HCT116 (cell line): Measurements from ENCODE around the gene AOC2. TPM values are rescaled to one million over a fixed set of nuclear protein-coding genes. Genes with fewer than 3 reads are reported as not detected.

ENCODE experiments used
- ATAC-seq: fragments of 200-7000 bp; cut with Tn5 transposase; 2 replicates; pipeline ENCODE4 v1.9.1; 2020; ENCODE audit warnings: mild to moderate bottlenecking, moderate library complexity
- BruUV-seq: library from RNA; stranded (reverse); fragments of 400-500 nt; replicated peaks from 2 replicates; lab custom pipeline; 2021; lab: Mats Ljungman, UMichigan
- CTCF ChIA-PET: fragments of 300-600 bp; sonication (Branson Sonifier 250); formaldehyde crosslinking; loops from one replicate; lab custom pipeline; 2021; ENCODE audit warnings: antibody characterized with exemption; lab: Charles Lee
- POLR2A ChIA-PET: fragments of 300-600, 350-600 bp; sonication (Branson Sonifier 250); formaldehyde crosslinking; loops from one replicate; lab custom pipeline; 2021; ENCODE audit warnings: antibody characterized with exemption; lab: Charles Lee
- RAD21 ChIA-PET, 2 experiments: fragments of 300-600 bp; sonication (Branson Sonifier 250); formaldehyde crosslinking; loops; one replicate each; lab custom pipeline; 2023; ENCODE audit warnings: low total read pairs in 2 of 2; ENCODE audit not compliant: uncharacterized antibody in 2 of 2, unreplicated experiment in 2 of 2, low non-redundant PET in 1 of 2; lab: Charles Lee
- DNase-seq: peaks from one replicate; pipeline ENCODE4 v3.0.0-alpha.2; 2010; ENCODE audit warnings: low read depth, low spot score
- H2AFZ ChIP-seq: fragments of 200-600 bp; shearing (Covaris generic), sonication (generic); 2 replicates; pipeline ENCODE4 v1.6.1; 2017; ENCODE audit warnings: low read depth, mixed run types, mixed read lengths, antibody characterized with exemption, low read length; ENCODE audit not compliant: poor library complexity, severe bottlenecking
- H3K27ac ChIP-seq: 2 replicates; pipeline ENCODE4 v1.5.1; 2012; ENCODE audit warnings: low read depth, low read length
- H3K27me3 ChIP-seq: fragments of 200-600 bp; sonication (generic); 2 replicates; pipeline ENCODE4 v1.6.1; 2016; ENCODE audit warnings: mixed run types, low read length, mixed read lengths; ENCODE audit not compliant: insufficient read depth
- H3K36me3 ChIP-seq, 2 experiments: fragments of 200-500 bp in 1 of 2; fragments of 200-600 bp in 1 of 2; sonication (Bioruptor generic) in 1 of 2; sonication (generic) in 1 of 2; 2 replicates each; pipeline versions ENCODE4 v1.5.1 to v1.6.1; 2014 to 2016; ENCODE audit warnings: low read length in 2 of 2, inconsistent platforms in 1 of 2, mixed read lengths in 1 of 2, mixed run types in 1 of 2; ENCODE audit not compliant: insufficient read depth in 2 of 2, control insufficient read depth in 1 of 2
- H3K4me1 ChIP-seq, 2 experiments: fragments of 200-600 bp in 1 of 2; sonication (generic) in 1 of 2; 2 replicates each; pipeline versions ENCODE4 v1.5.1 to v1.6.1; 2012 to 2017; ENCODE audit warnings: low read length in 2 of 2, inconsistent platforms in 1 of 2, mild to moderate bottlenecking in 1 of 2, mixed read lengths in 1 of 2, mixed run types in 1 of 2, moderate library complexity in 1 of 2; ENCODE audit not compliant: insufficient read depth in 2 of 2, control insufficient read depth in 1 of 2
- H3K4me2 ChIP-seq: fragments of 200-600 bp; sonication (generic); 2 replicates; pipeline ENCODE4 v1.6.1; 2017; ENCODE audit warnings: mixed run types, low read length, mixed read lengths
- H3K4me3 ChIP-seq, 2 experiments: fragments of 200-600 bp in 1 of 2; sonication (generic) in 1 of 2; replicated peaks in 1 of 2; 2 replicates each; pipeline ENCODE4 v1.5.1; 2011 to 2016; ENCODE audit warnings: low read length in 2 of 2, control low read depth in 1 of 2, low read depth in 1 of 2, mild to moderate bottlenecking in 1 of 2, mixed read lengths in 1 of 2, mixed run types in 1 of 2
- H3K79me2 ChIP-seq: fragments of 200-600 bp; sonication (generic); 2 replicates; pipeline ENCODE4 v1.6.1; 2017; ENCODE audit warnings: mild to moderate bottlenecking, mixed run types, low read length, moderate library complexity, mixed read lengths; ENCODE audit not compliant: insufficient read depth
- H3K9ac ChIP-seq: fragments of 200-600 bp; sonication (generic); 2 replicates; pipeline ENCODE4 v1.6.1; 2016; ENCODE audit warnings: low read length, mixed read lengths
- H3K9me2 ChIP-seq: fragments of 200-600 bp; sonication (generic), shearing (Covaris generic); 2 replicates; pipeline ENCODE4 v1.6.1; 2017; ENCODE audit warnings: mixed run types, mild to moderate bottlenecking, moderate library complexity; ENCODE audit not compliant: insufficient read depth
- H3K9me3 ChIP-seq, 2 experiments: fragments of 200-500 bp in 1 of 2; fragments of 200-600 bp in 1 of 2; sonication (Bioruptor generic) in 1 of 2; sonication (generic) in 1 of 2; 2 replicates each; pipeline ENCODE4 v1.6.1; 2014 to 2017; ENCODE audit warnings: low read length in 2 of 2, mixed read lengths in 2 of 2, inconsistent platforms in 1 of 2, low read depth in 1 of 2, mild to moderate bottlenecking in 1 of 2, mixed run types in 1 of 2, moderate library complexity in 1 of 2; ENCODE audit not compliant: control insufficient read depth in 1 of 2, insufficient read depth in 1 of 2
- H4K20me1 ChIP-seq: fragments of 200-600 bp; sonication (generic), shearing (Covaris generic); 2 replicates; pipeline ENCODE4 v1.6.1; 2017; ENCODE audit warnings: mixed run types, mild to moderate bottlenecking, moderate library complexity; ENCODE audit not compliant: insufficient read depth
- CBX3 ChIP-seq: IDR thresholded peaks from 2 replicates; pipeline ENCODE4 v1.6.1; 2012; ENCODE audit warnings: low read depth
- EGR1 ChIP-seq: IDR thresholded peaks from 2 replicates; pipeline ENCODE4 v1.6.1; 2012; ENCODE audit warnings: low read depth
- ELF1 ChIP-seq: IDR thresholded peaks from 2 replicates; pipeline ENCODE4 v1.6.1; 2012; ENCODE audit warnings: low read depth, borderline replicate concordance
- EZH2 ChIP-seq: fragments of 200-600 bp; sonication (generic); IDR thresholded peaks from 2 replicates; pipeline ENCODE4 v1.6.1; 2017; ENCODE audit warnings: antibody characterized with exemption, mixed run types
- FOSL1 ChIP-seq: IDR thresholded peaks from 2 replicates; pipeline ENCODE4 v1.6.1; 2012; ENCODE audit warnings: low read depth
- JUND ChIP-seq: IDR thresholded peaks from 2 replicates; pipeline ENCODE4 v1.6.1; 2012
- POLR2A ChIP-seq: IDR thresholded peaks from 2 replicates; pipeline ENCODE4 v1.7.0; 2011; ENCODE audit warnings: borderline replicate concordance; ENCODE audit not compliant: insufficient read depth, insufficient read length; ENCODE audit errors: extremely low read depth
- RAD21 ChIP-seq: IDR thresholded peaks from 2 replicates; pipeline ENCODE4 v1.6.1; 2012; ENCODE audit warnings: low read depth, mild to moderate bottlenecking
- SIN3A ChIP-seq: IDR thresholded peaks from 2 replicates; pipeline ENCODE4 v1.6.1; 2012; ENCODE audit warnings: low read depth
- SP1 ChIP-seq: IDR thresholded peaks from 2 replicates; pipeline ENCODE4 v1.6.1; 2012; ENCODE audit warnings: low read depth
- SRF ChIP-seq: IDR thresholded peaks from 2 replicates; pipeline ENCODE4 v1.6.1; 2012; ENCODE audit warnings: low read depth
- YY1 ChIP-seq: IDR thresholded peaks from 2 replicates; pipeline ENCODE4 v1.6.1; 2011; ENCODE audit warnings: low read length, low read depth, moderate library complexity, mild to moderate bottlenecking; ENCODE audit not compliant: insufficient replicate concordance; ENCODE audit errors: extremely low read depth
- ZFX ChIP-seq: fragments of 450-650 bp; IDR thresholded peaks from 2 replicates; pipeline ENCODE4 v1.6.1; 2017
- ZNF274 ChIP-seq: fragments of 200-500 bp; sonication (Bioruptor generic); IDR thresholded peaks from 2 replicates; pipeline ENCODE4 v1.6.1; 2014; ENCODE audit warnings: mild to moderate bottlenecking, low read depth, low read length, inconsistent platforms
- intact Hi-C: fragments of 100-400 bp; cut with micrococcal nuclease; formaldehyde crosslinking; loops from 2 replicates; pipeline ENCODE4 v1.10.0; 2022
- total RNA-seq: library from RNA; stranded (reverse); gene quantifications from one replicate; pipeline ENCODE4 v1.2.1, GENCODE V29; 2021; ENCODE audit not compliant: unreplicated experiment
- TF ChIP-seq, protein P1 (sequence below): IDR thresholded peaks from 2 replicates; pipeline ENCODE4 v1.6.1; 2012; ENCODE audit warnings: low read depth
- TF ChIP-seq, protein P2 (sequence below): IDR thresholded peaks from 2 replicates; pipeline ENCODE4 v1.6.1; 2012
- TF ChIP-seq, protein P3 (sequence below), 3 experiments: fragments of 200-600 bp in 1 of 3; sonication (generic) in 1 of 3; IDR thresholded peaks in 2 of 3; conservative IDR thresholded peaks in 1 of 3; 2 replicates each; pipeline ENCODE4 v1.5.1; 2012 to 2017; ENCODE audit warnings: low read depth in 2 of 3, low read length in 2 of 3, antibody characterized with exemption in 1 of 3, borderline replicate concordance in 1 of 3, control low read depth in 1 of 3, mild to moderate bottlenecking in 1 of 3, mixed read lengths in 1 of 3, mixed run types in 1 of 3, moderate library complexity in 1 of 3; ENCODE audit not compliant: insufficient read depth in 1 of 3
- TF ChIP-seq, protein P4 (sequence below): IDR thresholded peaks from 2 replicates; pipeline ENCODE4 v1.6.1; 2012

Gene AOC2
- total RNA-seq, 1 experiment from 2014 or later = 8.0 TPM

DNA sequence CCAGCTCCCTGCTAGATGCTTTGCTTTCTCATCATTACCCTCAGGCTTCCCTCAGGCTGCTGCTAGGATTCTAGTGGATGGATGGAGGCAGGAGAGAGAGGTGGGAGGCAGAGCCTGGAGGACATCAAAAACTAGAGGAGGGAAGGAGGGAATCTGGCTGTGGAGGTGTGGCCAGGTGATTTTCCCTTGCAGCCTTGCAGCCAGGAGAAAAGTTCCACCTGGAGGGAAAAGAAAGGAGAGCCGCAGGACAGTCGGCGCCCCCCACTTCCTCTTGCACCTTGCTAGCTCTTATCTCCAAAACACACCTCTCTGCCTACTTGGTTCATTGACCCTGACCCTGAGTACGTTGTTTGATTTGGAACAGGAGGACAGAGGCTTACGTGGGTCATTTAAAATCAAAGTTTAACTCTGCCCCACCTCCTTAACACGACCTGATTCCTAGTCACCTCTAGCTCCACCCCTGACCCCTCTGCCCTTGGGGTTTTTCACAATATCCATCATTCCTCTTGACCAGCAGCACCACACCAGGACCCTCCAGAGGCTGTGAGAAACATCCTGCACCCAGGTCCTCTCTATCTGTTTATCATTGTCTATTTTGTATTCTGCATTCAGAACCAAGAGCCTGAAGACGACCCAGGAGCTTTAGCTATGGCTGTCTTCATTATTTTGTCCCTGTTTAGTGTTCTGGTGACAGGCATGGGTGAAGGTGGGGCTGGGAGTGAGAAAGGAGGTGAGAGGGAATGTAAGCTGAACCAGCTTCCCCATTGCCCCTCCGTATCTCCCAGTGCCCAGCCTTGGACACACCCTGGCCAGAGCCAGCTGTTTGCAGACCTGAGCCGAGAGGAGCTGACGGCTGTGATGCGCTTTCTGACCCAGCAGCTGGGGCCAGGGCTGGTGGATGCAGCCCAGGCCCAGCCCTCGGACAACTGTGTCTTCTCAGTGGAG, 22.5 kb downstream of the AOC2 start:
- Histone ChIP-seq H3K4me2 (no peak overlapping the region), H3K4me1 (peaks cover 0 to 3% of the 10 kb centered on the region in 2 experiments; a peak in 1 of 4 replicates), H3K36me3 (no peaks in the 10 kb centered on the region), H4K20me1 (no peaks in the 10 kb centered on the region), H2AFZ (no peak overlapping the region), H3K79me2 (no peaks in the 10 kb centered on the region), H3K27ac (no peak overlapping the region), H3K4me3 (no peak overlapping the region), H3K9me3 (no peaks in the 10 kb centered on the region), H3K9me2 (no peaks in the 10 kb centered on the region), H3K27me3 (no peaks in the 10 kb centered on the region), H3K9ac (no peak overlapping the region)
- POLR2A ChIA-PET = no interaction called here
- intact Hi-C loops = no loop called here
- no peak for DNase-seq
- TF ChIP-seq CBX3 = no peak
- no peak for TF ChIP-seq SIN3A
- TF ChIP-seq EGR1 = no peak
- no peak for TF ChIP-seq YY1
- TF ChIP-seq, protein P1, sequence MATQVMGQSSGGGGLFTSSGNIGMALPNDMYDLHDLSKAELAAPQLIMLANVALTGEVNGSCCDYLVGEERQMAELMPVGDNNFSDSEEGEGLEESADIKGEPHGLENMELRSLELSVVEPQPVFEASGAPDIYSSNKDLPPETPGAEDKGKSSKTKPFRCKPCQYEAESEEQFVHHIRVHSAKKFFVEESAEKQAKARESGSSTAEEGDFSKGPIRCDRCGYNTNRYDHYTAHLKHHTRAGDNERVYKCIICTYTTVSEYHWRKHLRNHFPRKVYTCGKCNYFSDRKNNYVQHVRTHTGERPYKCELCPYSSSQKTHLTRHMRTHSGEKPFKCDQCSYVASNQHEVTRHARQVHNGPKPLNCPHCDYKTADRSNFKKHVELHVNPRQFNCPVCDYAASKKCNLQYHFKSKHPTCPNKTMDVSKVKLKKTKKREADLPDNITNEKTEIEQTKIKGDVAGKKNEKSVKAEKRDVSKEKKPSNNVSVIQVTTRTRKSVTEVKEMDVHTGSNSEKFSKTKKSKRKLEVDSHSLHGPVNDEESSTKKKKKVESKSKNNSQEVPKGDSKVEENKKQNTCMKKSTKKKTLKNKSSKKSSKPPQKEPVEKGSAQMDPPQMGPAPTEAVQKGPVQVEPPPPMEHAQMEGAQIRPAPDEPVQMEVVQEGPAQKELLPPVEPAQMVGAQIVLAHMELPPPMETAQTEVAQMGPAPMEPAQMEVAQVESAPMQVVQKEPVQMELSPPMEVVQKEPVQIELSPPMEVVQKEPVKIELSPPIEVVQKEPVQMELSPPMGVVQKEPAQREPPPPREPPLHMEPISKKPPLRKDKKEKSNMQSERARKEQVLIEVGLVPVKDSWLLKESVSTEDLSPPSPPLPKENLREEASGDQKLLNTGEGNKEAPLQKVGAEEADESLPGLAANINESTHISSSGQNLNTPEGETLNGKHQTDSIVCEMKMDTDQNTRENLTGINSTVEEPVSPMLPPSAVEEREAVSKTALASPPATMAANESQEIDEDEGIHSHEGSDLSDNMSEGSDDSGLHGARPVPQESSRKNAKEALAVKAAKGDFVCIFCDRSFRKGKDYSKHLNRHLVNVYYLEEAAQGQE = no peak
- no peak for TF ChIP-seq EZH2
- TF ChIP-seq ZFX = no peak
- TF ChIP-seq, protein P2, sequence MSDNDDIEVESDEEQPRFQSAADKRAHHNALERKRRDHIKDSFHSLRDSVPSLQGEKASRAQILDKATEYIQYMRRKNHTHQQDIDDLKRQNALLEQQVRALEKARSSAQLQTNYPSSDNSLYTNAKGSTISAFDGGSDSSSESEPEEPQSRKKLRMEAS = no peak
- no peak for TF ChIP-seq JUND
- no peak for TF ChIP-seq POLR2A
- no peak for TF ChIP-seq SRF
- TF ChIP-seq SP1 = no peak
- TF ChIP-seq FOSL1 = no peak
- TF ChIP-seq ZNF274 = no peak
- TF ChIP-seq, protein P3, sequence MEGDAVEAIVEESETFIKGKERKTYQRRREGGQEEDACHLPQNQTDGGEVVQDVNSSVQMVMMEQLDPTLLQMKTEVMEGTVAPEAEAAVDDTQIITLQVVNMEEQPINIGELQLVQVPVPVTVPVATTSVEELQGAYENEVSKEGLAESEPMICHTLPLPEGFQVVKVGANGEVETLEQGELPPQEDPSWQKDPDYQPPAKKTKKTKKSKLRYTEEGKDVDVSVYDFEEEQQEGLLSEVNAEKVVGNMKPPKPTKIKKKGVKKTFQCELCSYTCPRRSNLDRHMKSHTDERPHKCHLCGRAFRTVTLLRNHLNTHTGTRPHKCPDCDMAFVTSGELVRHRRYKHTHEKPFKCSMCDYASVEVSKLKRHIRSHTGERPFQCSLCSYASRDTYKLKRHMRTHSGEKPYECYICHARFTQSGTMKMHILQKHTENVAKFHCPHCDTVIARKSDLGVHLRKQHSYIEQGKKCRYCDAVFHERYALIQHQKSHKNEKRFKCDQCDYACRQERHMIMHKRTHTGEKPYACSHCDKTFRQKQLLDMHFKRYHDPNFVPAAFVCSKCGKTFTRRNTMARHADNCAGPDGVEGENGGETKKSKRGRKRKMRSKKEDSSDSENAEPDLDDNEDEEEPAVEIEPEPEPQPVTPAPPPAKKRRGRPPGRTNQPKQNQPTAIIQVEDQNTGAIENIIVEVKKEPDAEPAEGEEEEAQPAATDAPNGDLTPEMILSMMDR (IDR thresholded peaks at IDR 0.05 in 2 of 3, conservative IDR thresholded peaks at IDR 0.05 in 1 of 3; ENCODE audit: borderline replicate concordance in 1 of 3, insufficient read depth in 1 of 3, low read depth in 2 of 3, low read length in 2 of 3) = no peak
- TF ChIP-seq, protein P4, sequence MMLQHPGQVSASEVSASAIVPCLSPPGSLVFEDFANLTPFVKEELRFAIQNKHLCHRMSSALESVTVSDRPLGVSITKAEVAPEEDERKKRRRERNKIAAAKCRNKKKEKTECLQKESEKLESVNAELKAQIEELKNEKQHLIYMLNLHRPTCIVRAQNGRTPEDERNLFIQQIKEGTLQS = no peak
- no peak for TF ChIP-seq RAD21
- no peak for TF ChIP-seq ELF1
- ATAC-seq = no peak
- RAD21 ChIA-PET = no interaction called here
- no TSS peak for BruUV-seq
- CTCF ChIA-PET = no interaction called here
